C4-2B (cell line): Measurements from ENCODE around the gene VOPP1.

Experiments
- ZFX ChIP-seq: fragments of 450-650 bp; IDR thresholded peaks from 2 replicates; pipeline ENCODE4 v1.6.1; 2017
- TF ChIP-seq, protein P1 (sequence below): fragments of 450-650 bp; conservative IDR thresholded peaks from 2 replicates; pipeline ENCODE4 v1.5.1; 2017; ENCODE audit warnings: mild to moderate bottlenecking

GRCh38 chr7:55465691-55466090 is 106.6 kb downstream of the VOPP1 start:
- TF ChIP-seq, protein P1, sequence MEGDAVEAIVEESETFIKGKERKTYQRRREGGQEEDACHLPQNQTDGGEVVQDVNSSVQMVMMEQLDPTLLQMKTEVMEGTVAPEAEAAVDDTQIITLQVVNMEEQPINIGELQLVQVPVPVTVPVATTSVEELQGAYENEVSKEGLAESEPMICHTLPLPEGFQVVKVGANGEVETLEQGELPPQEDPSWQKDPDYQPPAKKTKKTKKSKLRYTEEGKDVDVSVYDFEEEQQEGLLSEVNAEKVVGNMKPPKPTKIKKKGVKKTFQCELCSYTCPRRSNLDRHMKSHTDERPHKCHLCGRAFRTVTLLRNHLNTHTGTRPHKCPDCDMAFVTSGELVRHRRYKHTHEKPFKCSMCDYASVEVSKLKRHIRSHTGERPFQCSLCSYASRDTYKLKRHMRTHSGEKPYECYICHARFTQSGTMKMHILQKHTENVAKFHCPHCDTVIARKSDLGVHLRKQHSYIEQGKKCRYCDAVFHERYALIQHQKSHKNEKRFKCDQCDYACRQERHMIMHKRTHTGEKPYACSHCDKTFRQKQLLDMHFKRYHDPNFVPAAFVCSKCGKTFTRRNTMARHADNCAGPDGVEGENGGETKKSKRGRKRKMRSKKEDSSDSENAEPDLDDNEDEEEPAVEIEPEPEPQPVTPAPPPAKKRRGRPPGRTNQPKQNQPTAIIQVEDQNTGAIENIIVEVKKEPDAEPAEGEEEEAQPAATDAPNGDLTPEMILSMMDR, result no peak
- TF ChIP-seq ZFX, result no peak
